Mammary epithelial cell (primary cell): ENCODE results near the gene TTC7B.

Experiments used
- CTCF ChIP-seq, 2 donors: IDR thresholded peaks in 1 of 2; conservative IDR thresholded peaks in 1 of 2; 2 replicates each; pipeline ENCODE4 v1.5.1; 2011 to 2012; ENCODE audit warnings: inconsistent platforms in 2 of 2, low read length in 2 of 2, mild to moderate bottlenecking in 2 of 2, control low read depth in 1 of 2, low read depth in 1 of 2; ENCODE audit not compliant: insufficient read depth in 1 of 2; ENCODE audit errors: extremely low read depth in 1 of 2
- EZH2 ChIP-seq: IDR thresholded peaks from 2 replicates; pipeline ENCODE4 v1.6.1; 2012; ENCODE audit warnings: low read length, inconsistent platforms, borderline replicate concordance

- TF ChIP-seq CTCF (conservative IDR thresholded peaks at IDR 0.05 in 1 of 2, IDR thresholded peaks at IDR 0.05 in 1 of 2; ENCODE audit: extremely low read depth in 1 of 2, insufficient read depth in 1 of 2, low read depth in 1 of 2, low read length in 2 of 2) (no peak), EZH2 (no peak)
Observed at GRCh38 chr14:90778571-90779255, 37.5 kb downstream of the TTC7B start.
